IPS DF 6.9 (cell line): ENCODE results near the gene TFR2.
"Not testable (repeated sequence)": the region's sequence is repeated elsewhere in the genome, so short reads cannot be mapped to it uniquely, and the experiment has no call there.

ENCODE experiments used
- DNase-seq: peaks from one replicate; pipeline ENCODE4 v3.0.0-alpha.2; 2013; ENCODE audit warnings: low read depth, low spot score
- H3K27ac ChIP-seq: one replicate; pipeline ENCODE4 v1.5.1; 2013; ENCODE audit warnings: low read length, control low read depth
- H3K27me3 ChIP-seq: 2 replicates; pipeline ENCODE4 v1.6.1; 2013; ENCODE audit warnings: mild to moderate bottlenecking, low read length; ENCODE audit not compliant: control insufficient read depth, insufficient read depth
- H3K36me3 ChIP-seq: 2 replicates; pipeline ENCODE4 v1.6.1; 2013; ENCODE audit warnings: low read length; ENCODE audit not compliant: control insufficient read depth, insufficient read depth
- H3K4me1 ChIP-seq: 2 replicates; pipeline ENCODE4 v1.6.1; 2013; ENCODE audit warnings: low read length; ENCODE audit not compliant: control insufficient read depth, insufficient read depth
- H3K4me3 ChIP-seq: 2 replicates; pipeline ENCODE4 v1.5.1; 2013; ENCODE audit warnings: mild to moderate bottlenecking, low read length
- H3K9me3 ChIP-seq: 2 replicates; pipeline ENCODE4 v1.6.1; 2013; ENCODE audit warnings: low read length, inconsistent platforms; ENCODE audit not compliant: control insufficient read depth, insufficient read depth
- WGBS: extraction: QIAGEN DNeasy Blood & Tissue Kit; methylation state at CpG from one replicate; pipeline ENCODE4 v1.1.7; 2013; ENCODE audit warnings: mixed read lengths, missing lambda C conversion rate; ENCODE audit not compliant: insufficient read length, insufficient coverage; 5-methylcytosine and 5-hydroxymethylcytosine counted together

TFR2 gene

GRCh38 chr7:100671353-100672327, 30.3 kb upstream of the TFR2 start:
- Histone ChIP-seq H3K4me1 (no peaks in the 10 kb centered on the region), H3K9me3 (no peaks in the 10 kb centered on the region), H3K27ac (no peak overlapping the region), H3K4me3 (no peak overlapping the region), H3K27me3 (0 out of 2 replicates have a peak, but pooled peaks cover 1% of the 10 kb centered on the region), H3K36me3 (peaks cover 2% of the 10 kb centered on the region; the same call in 1 of the 2 replicates)
- no peak for DNase-seq
- no CpG with 5 or more reads among the region's 18 CpGs for WGBS

- H3K36me3 ChIP-seq: no peaks in the 10 kb centered on the region
- H3K4me3 ChIP-seq: no peak overlapping the region
- H3K9me3 ChIP-seq: no peaks in the 10 kb centered on the region
- no peak overlapping the region for H3K27ac ChIP-seq
- DNase-seq: no peak
- H3K27me3 ChIP-seq: 0 out of 2 replicates have a peak, but pooled peaks cover 1% of the 10 kb centered on the region
- no peaks in the 10 kb centered on the region for H3K4me1 ChIP-seq
- no CpG with 5 or more reads among the region's 8 CpGs for WGBS
These were observed 28.7 kb upstream of the TFR2 start for GRCh38 chr7:100670074-100670473.

- WGBS: no CpG with 5 or more reads among the region's 12 CpGs
- not testable (repeated sequence) for H3K9me3 ChIP-seq, H3K4me1 ChIP-seq, H3K4me3 ChIP-seq, H3K27me3 ChIP-seq, DNase-seq, H3K36me3 ChIP-seq, H3K27ac ChIP-seq
These were observed 27.8 kb upstream of the TFR2 start for GRCh38 chr7:100669106-100669505.

- no peak overlapping the region for H3K4me3 ChIP-seq
- H3K36me3 ChIP-seq: no peaks in the 10 kb centered on the region
- no peak for DNase-seq
- no CpG with 5 or more reads among the region's 2 CpGs for WGBS
- no peaks in the 10 kb centered on the region for H3K9me3 ChIP-seq
- H3K27me3 ChIP-seq: 0 out of 2 replicates have a peak, but pooled peaks cover 1% of the 10 kb centered on the region
- H3K4me1 ChIP-seq: no peaks in the 10 kb centered on the region
- no peak overlapping the region for H3K27ac ChIP-seq
These were observed 26.7 kb upstream of the TFR2 start for GRCh38 chr7:100668069-100668449.

- WGBS: no CpG with 5 or more reads among the region's 16 CpGs
- no peak overlapping the region for H3K27ac ChIP-seq
- H3K36me3 ChIP-seq: no peaks in the 10 kb centered on the region
- H3K4me3 ChIP-seq: no peak overlapping the region
- no peaks in the 10 kb centered on the region for H3K9me3 ChIP-seq
- DNase-seq: no peak
- H3K27me3 ChIP-seq: 0 out of 2 replicates have a peak, but pooled peaks cover under 1% of the 10 kb centered on the region
- H3K4me1 ChIP-seq: no peaks in the 10 kb centered on the region
These were observed 26.1 kb upstream of the TFR2 start for GRCh38 chr7:100667331-100668068.

GRCh38 chr7:100665168-100665726, 23.9 kb upstream of the TFR2 start:
- no peak for DNase-seq
- no peak overlapping the region for H3K27ac ChIP-seq
- no peak overlapping the region for H3K4me3 ChIP-seq
- H3K27me3 ChIP-seq: no peaks in the 10 kb centered on the region
- H3K4me1 ChIP-seq: no peaks in the 10 kb centered on the region
- H3K9me3 ChIP-seq: no peaks in the 10 kb centered on the region
- no peaks in the 10 kb centered on the region for H3K36me3 ChIP-seq
- WGBS: no CpG with 5 or more reads among the region's 5 CpGs

- no CpG with 5 or more reads among the region's 12 CpGs for WGBS
- H3K27ac ChIP-seq, H3K36me3 ChIP-seq, H3K4me3 ChIP-seq, H3K4me1 ChIP-seq, H3K27me3 ChIP-seq, DNase-seq, H3K9me3 ChIP-seq: not testable (repeated sequence)
These were observed 20.9 kb upstream of the TFR2 start for GRCh38 chr7:100662194-100662776.

GRCh38 chr7:100655908-100656674, 14.7 kb upstream of the TFR2 start, which contains the start of gene ACTL6B:
Gene ACTL6B (minus strand): TSS chr7:100656448. CDS start chr7:100656354, 94 bp downstream.
- Histone ChIP-seq H3K4me3 (peak within 1 kb of the TSS; percentile 25; the same call in 1 of the 2 replicates), H3K4me1 (no peaks in the 10 kb centered on the region; the same call in 1 of the 2 replicates), H3K27me3 (peaks cover 13% of the 10 kb centered on the region; the same call in 1 of the 2 replicates), H3K9me3 (no peaks in the 10 kb centered on the region), H3K36me3 (no peaks in the 10 kb centered on the region), H3K27ac (no peak within 1 kb of the TSS)
- WGBS: no CpG with 5 or more reads among the region's 63 CpGs
- no peak for DNase-seq

- Histone ChIP-seq H3K27ac (no peak overlapping the region), H3K4me3 (no peak overlapping the region; the same call in 1 of the 2 replicates), H3K4me1 (no peaks in the 10 kb centered on the region; the same call in 1 of the 2 replicates), H3K9me3 (no peaks in the 10 kb centered on the region), H3K36me3 (no peaks in the 10 kb centered on the region), H3K27me3 (peaks cover 13% of the 10 kb centered on the region; the same call in 1 of the 2 replicates)
- WGBS: no CpG with 5 or more reads among the region's 25 CpGs
- DNase-seq: no peak
These were observed 13.8 kb upstream of the TFR2 start for GRCh38 chr7:100654908-100655831.
